HG02884 (cell line): ENCODE results near the gene PPP1R11.
"Not testable (repeated sequence)": the region's sequence is repeated elsewhere in the genome, so short reads cannot be mapped to it uniquely, and the experiment has no call there.

Experiments
- ATAC-seq: cut with Tn5 transposase; IDR thresholded peaks from one replicate; pipeline ENCODE4 v1.9.1; 2021; ENCODE audit warnings: mild to moderate bottlenecking, moderate library complexity; ENCODE audit not compliant: unreplicated experiment

Gene PPP1R11

GRCh38 chr6:30066577-30067459 lies at the start of gene PPP1R11:
Gene PPP1R11, plus strand, starts transcription at chr6:30067198. Its CDS starts 213 bp downstream, at chr6:30067411.
- ATAC-seq: peak; percentile 94

GRCh38 chr6:30019819-30020218 lies 47.2 kb upstream of the PPP1R11 start:
- ATAC-seq: no peak

- ATAC-seq: no peak
Measured at GRCh38 chr6:30020626-30021025, 46.4 kb upstream of the PPP1R11 start.

- no peak for ATAC-seq
Measured at GRCh38 chr6:30022189-30022588, 44.8 kb upstream of the PPP1R11 start.

GRCh38 chr6:30022712-30023111 lies 44.3 kb upstream of the PPP1R11 start:
- ATAC-seq: not testable (repeated sequence)

DNA sequence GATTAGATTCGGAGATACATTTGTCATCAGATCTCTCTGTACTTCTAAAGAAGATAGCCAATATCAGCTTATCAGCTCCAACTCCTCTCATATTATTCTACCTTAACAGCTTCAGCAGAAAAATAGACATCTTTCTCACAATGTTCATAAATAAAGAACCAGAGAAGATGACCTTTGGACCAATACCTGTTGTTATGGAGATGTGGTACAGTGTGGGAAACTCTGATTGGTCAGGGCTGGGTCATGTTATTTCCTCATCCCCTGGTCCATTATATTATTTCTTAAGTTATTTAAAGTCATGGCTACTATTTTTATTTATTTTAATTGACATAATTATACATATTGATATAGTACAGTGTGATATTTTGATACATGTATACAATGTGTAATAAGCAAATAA lies 41.8 kb upstream of the PPP1R11 start:
- ATAC-seq: no peak

- no peak for ATAC-seq
Measured at GRCh38 chr6:30029588-30029987, 37.4 kb upstream of the PPP1R11 start.

DNA sequence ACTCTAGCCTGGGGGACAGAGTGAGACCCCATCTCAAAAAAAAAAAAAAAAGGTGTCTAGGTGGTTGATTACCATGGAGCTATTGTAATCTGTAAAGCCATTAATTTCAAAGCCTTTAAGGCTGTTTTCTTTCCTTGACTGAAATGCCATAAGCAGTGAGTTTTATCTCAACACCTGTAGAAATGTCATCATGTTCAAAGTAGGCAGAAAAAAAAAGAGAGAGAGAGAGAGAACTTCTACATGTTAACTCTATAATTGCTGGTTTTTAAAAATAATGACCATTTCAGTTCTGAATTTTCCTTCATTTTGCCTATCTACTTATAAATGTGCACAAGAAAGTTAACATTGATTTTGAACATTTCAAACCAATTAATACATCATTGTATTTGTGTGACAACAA lies 35.6 kb upstream of the PPP1R11 start:
- no peak for ATAC-seq

GRCh38 chr6:30033440-30033839 lies 33.6 kb upstream of the PPP1R11 start:
- not testable (repeated sequence) for ATAC-seq

GRCh38 chr6:30035784-30036183 lies 31.2 kb upstream of the PPP1R11 start:
- ATAC-seq: no peak

- no peak for ATAC-seq
Measured at GRCh38 chr6:30037182-30037788, 29.7 kb upstream of the PPP1R11 start.

DNA sequence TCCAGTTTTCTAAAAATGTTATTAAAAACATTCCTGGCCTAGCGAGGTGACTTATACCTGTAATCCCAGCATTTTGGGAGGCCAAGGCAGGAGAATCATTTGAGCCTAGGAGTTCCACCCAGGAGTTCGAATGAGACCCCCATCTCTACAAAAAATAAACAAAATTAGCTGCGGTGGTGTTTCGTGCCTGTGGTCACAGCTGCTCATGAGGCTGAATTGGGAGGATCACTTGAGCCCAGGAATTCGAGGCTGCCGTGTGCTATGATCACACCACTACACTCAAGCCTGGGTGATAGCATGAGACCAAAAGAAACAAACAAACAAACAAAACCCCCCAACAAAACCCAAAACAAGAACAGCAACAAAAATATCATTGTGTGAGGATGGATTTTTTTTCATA lies 25.8 kb upstream of the PPP1R11 start:
- ATAC-seq: no peak

GRCh38 chr6:30041821-30042220 lies 25.2 kb upstream of the PPP1R11 start:
- ATAC-seq: no peak

GRCh38 chr6:30042476-30042875 lies 24.5 kb upstream of the PPP1R11 start:
- ATAC-seq: no peak

DNA sequence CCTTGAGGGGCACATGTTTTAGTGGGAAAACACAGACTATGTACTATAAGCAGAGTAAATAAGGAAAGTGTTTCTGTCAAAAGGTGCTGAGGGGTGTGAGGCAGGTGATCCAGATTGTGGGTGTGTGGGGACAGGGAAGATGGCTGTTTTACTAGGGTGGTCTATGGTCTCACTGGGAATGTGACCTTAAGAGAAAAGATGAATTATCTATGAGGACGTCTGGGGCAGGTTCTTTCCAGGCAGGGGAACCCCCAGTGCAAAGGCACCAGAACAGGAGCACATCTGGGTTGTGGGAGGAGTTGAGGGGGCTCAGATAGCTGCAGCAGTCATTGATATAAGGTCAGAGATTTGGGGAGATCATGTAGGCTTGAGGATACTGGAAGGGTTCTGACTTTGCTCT lies 24.1 kb upstream of the PPP1R11 start:
- no peak for ATAC-seq

- ATAC-seq: no peak
Measured at GRCh38 chr6:30043744-30044143, 23.3 kb upstream of the PPP1R11 start.

DNA sequence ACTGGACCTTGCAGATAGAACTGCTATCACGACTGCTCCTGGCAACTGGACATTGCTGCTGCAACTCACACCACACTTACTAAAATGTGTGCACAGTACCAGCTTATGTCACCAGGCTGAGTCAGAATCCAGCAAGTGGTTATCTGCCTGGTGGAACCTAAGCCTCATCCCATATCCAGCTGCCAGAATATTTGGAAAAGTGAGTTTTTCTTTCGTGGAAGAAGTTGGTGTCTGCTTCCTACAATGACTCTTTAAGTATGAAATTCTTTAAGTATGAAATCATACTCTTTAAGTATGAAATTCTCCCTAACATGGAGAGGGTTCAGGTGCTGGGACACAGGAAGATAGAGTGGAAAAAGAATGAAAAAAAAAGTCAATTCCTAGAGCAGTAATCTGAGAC lies 22.4 kb upstream of the PPP1R11 start:
- ATAC-seq: no peak

GRCh38 chr6:30047220-30047619 lies 19.8 kb upstream of the PPP1R11 start:
- ATAC-seq: no peak

DNA sequence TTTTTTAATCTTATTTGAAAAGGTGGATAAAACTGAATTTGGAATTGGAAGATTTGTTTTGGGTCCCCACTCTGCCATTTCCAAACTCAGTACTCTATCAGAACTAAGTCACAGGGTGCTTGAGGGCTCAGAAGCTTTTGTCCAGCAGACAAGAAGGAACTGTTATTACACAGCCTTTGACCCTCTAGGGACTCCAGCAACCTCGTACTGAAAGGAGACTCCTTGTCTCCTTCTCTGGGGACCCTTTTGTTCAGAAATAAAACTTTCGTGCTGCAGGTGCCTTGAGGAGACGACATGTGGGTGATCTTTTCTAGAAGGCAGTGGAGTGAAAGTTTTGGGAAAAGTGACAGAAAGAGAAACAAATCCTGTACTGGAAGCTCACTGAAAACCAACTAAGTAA lies 13.3 kb upstream of the PPP1R11 start:
- ATAC-seq: no peak

GRCh38 chr6:30055513-30055912 lies 11.5 kb upstream of the PPP1R11 start:
- no peak for ATAC-seq

- no peak for ATAC-seq
Measured at GRCh38 chr6:30060606-30061091, 6.3 kb upstream of the PPP1R11 start.
